Measurements from ENCODE around the gene FLT1.

The FLT1 gene

GRCh38 chr13:28476919-28477708 is 17.8 kb downstream of the FLT1 start:
- peaks cover 9% of the 10 kb centered on the region for H3K4me1 ChIP-seq (ENCODE audit: control insufficient read depth, insufficient read depth, low read length)
- H3K9me3 ChIP-seq (ENCODE audit: control insufficient read depth, low read length), result no peaks in the 10 kb centered on the region
- no peak overlapping the region for H3K9ac ChIP-seq (ENCODE audit: low read length)
- H3K27me3 ChIP-seq (ENCODE audit: control insufficient read depth, insufficient read depth, low read length), result no peaks in the 10 kb centered on the region
- no peak overlapping the region for H3K4me3 ChIP-seq (ENCODE audit: low read length)
- H3K36me3 ChIP-seq (ENCODE audit: control insufficient read depth, insufficient read depth, low read length), result no peaks in the 10 kb centered on the region

- H3K9me3 ChIP-seq (ENCODE audit: control insufficient read depth, low read length), result no peaks in the 10 kb centered on the region
- peaks cover 9% of the 10 kb centered on the region for H3K4me1 ChIP-seq (ENCODE audit: control insufficient read depth, insufficient read depth, low read length)
- H3K27me3 ChIP-seq (ENCODE audit: control insufficient read depth, insufficient read depth, low read length), result no peaks in the 10 kb centered on the region
- H3K9ac ChIP-seq (ENCODE audit: low read length), result no peak overlapping the region
- H3K36me3 ChIP-seq (ENCODE audit: control insufficient read depth, insufficient read depth, low read length), result no peaks in the 10 kb centered on the region
- no peak overlapping the region for H3K4me3 ChIP-seq (ENCODE audit: low read length)
Observed at GRCh38 chr13:28475916-28476725, 18.8 kb downstream of the FLT1 start.

GRCh38 chr13:28474491-28475134 is 20.3 kb downstream of the FLT1 start:
- no peak overlapping the region for H3K9ac ChIP-seq (ENCODE audit: low read length)
- no peaks in the 10 kb centered on the region for H3K9me3 ChIP-seq (ENCODE audit: control insufficient read depth, low read length)

GRCh38 chr13:28473044-28473443 is 21.9 kb downstream of the FLT1 start:
- Histone ChIP-seq H3K9me3 (ENCODE audit: control insufficient read depth, low read length) (no peaks in the 10 kb centered on the region), H3K27me3 (ENCODE audit: control insufficient read depth, insufficient read depth, low read length) (peaks cover 3% of the 10 kb centered on the region), H3K4me1 (ENCODE audit: control insufficient read depth, insufficient read depth, low read length) (peaks cover 9% of the 10 kb centered on the region)

More at GRCh38 chr13:28474491-28475134, 20.3 kb downstream of the FLT1 start:
- peaks cover 9% of the 10 kb centered on the region for H3K4me1 ChIP-seq (ENCODE audit: control insufficient read depth, insufficient read depth, low read length)
- H3K4me3 ChIP-seq (ENCODE audit: low read length), result no peak overlapping the region
- no peaks in the 10 kb centered on the region for H3K27me3 ChIP-seq (ENCODE audit: control insufficient read depth, insufficient read depth, low read length)
- no peaks in the 10 kb centered on the region for H3K36me3 ChIP-seq (ENCODE audit: control insufficient read depth, insufficient read depth, low read length)

GRCh38 chr13:28471421-28471820 is 23.5 kb downstream of the FLT1 start:
- no peaks in the 10 kb centered on the region for H3K36me3 ChIP-seq (ENCODE audit: control insufficient read depth, insufficient read depth, low read length)
- peaks cover 9% of the 10 kb centered on the region for H3K4me1 ChIP-seq (ENCODE audit: control insufficient read depth, insufficient read depth, low read length)
- no peaks in the 10 kb centered on the region for H3K9me3 ChIP-seq (ENCODE audit: control insufficient read depth, low read length)
- no peak overlapping the region for H3K4me3 ChIP-seq (ENCODE audit: low read length)
- peaks cover 3% of the 10 kb centered on the region for H3K27me3 ChIP-seq (ENCODE audit: control insufficient read depth, insufficient read depth, low read length)
- no peak overlapping the region for H3K9ac ChIP-seq (ENCODE audit: low read length)

More at GRCh38 chr13:28473044-28473443, 21.9 kb downstream of the FLT1 start:
- Histone ChIP-seq H3K9ac (ENCODE audit: low read length) (no peak overlapping the region), H3K4me3 (ENCODE audit: low read length) (no peak overlapping the region), H3K36me3 (ENCODE audit: control insufficient read depth, insufficient read depth, low read length) (no peaks in the 10 kb centered on the region)

DNA sequence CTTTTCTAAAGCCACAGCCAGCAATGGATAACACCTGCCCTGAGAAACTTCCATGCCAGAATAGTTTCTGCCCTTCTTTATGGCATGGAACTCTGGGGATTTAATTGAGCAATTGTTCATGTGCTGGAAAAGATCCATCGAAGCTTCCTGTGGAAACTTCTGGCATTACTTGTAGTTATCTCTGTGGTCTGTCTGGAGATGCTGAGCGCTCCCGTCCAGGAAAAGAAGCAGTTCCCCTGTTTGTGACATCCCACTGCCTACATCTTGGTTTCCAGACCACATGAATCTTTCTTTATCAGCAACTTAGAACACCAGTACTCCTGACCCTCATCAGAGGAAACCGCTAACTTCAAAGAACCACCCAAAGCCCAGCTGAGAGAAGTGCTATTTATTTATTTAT is 24.6 kb downstream of the FLT1 start:
- no peaks in the 10 kb centered on the region for H3K4me1 ChIP-seq (ENCODE audit: control insufficient read depth, insufficient read depth, low read length)
- H3K9me3 ChIP-seq (ENCODE audit: control insufficient read depth, low read length), result no peaks in the 10 kb centered on the region
- no peak overlapping the region for H3K4me3 ChIP-seq (ENCODE audit: low read length)
- peaks cover 3% of the 10 kb centered on the region for H3K27me3 ChIP-seq (ENCODE audit: control insufficient read depth, insufficient read depth, low read length)
- H3K36me3 ChIP-seq (ENCODE audit: control insufficient read depth, insufficient read depth, low read length), result no peaks in the 10 kb centered on the region
- no peak overlapping the region for H3K9ac ChIP-seq (ENCODE audit: low read length)

- Histone ChIP-seq H3K27me3 (ENCODE audit: control insufficient read depth, insufficient read depth, low read length) (peaks cover 3% of the 10 kb centered on the region), H3K36me3 (ENCODE audit: control insufficient read depth, insufficient read depth, low read length) (no peaks in the 10 kb centered on the region), H3K4me1 (ENCODE audit: control insufficient read depth, insufficient read depth, low read length) (no peaks in the 10 kb centered on the region), H3K9me3 (ENCODE audit: control insufficient read depth, low read length) (no peaks in the 10 kb centered on the region), H3K9ac (ENCODE audit: low read length) (no peak overlapping the region), H3K4me3 (ENCODE audit: low read length) (no peak overlapping the region)
Observed at GRCh38 chr13:28469316-28469715, 25.6 kb downstream of the FLT1 start.

GRCh38 chr13:28468023-28468915 is 26.7 kb downstream of the FLT1 start:
- Histone ChIP-seq H3K27me3 (ENCODE audit: control insufficient read depth, insufficient read depth, low read length) (peaks cover 3% of the 10 kb centered on the region), H3K9me3 (ENCODE audit: control insufficient read depth, low read length) (no peaks in the 10 kb centered on the region), H3K4me3 (ENCODE audit: low read length) (no peak overlapping the region), H3K9ac (ENCODE audit: low read length) (no peak overlapping the region), H3K36me3 (ENCODE audit: control insufficient read depth, insufficient read depth, low read length) (no peaks in the 10 kb centered on the region), H3K4me1 (ENCODE audit: control insufficient read depth, insufficient read depth, low read length) (no peaks in the 10 kb centered on the region)

DNA sequence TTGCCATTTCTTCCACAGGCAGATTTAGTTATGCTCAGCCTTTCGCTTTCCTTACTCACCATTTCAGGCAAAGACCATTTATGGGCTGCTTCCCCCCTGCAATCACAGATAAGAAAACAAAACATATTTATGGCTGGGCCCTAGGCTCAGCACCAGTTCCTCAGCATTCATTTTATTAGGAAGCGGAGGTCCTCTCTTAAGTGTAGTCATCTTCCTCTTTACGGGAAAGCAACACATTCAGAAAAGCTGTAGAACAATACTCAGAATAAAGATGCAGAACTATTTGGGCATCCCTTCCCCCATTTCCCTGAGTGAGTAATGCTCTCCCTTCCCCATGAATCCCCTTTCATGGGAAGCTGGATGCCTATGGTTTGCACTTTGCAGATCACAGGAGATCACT is 27.9 kb downstream of the FLT1 start:
- H3K9ac ChIP-seq (ENCODE audit: low read length), result no peak overlapping the region
- H3K36me3 ChIP-seq (ENCODE audit: control insufficient read depth, insufficient read depth, low read length), result no peaks in the 10 kb centered on the region
- peaks cover 3% of the 10 kb centered on the region for H3K27me3 ChIP-seq (ENCODE audit: control insufficient read depth, insufficient read depth, low read length)
- no peak overlapping the region for H3K4me3 ChIP-seq (ENCODE audit: low read length)
- no peaks in the 10 kb centered on the region for H3K4me1 ChIP-seq (ENCODE audit: control insufficient read depth, insufficient read depth, low read length)
- no peaks in the 10 kb centered on the region for H3K9me3 ChIP-seq (ENCODE audit: control insufficient read depth, low read length)

DNA sequence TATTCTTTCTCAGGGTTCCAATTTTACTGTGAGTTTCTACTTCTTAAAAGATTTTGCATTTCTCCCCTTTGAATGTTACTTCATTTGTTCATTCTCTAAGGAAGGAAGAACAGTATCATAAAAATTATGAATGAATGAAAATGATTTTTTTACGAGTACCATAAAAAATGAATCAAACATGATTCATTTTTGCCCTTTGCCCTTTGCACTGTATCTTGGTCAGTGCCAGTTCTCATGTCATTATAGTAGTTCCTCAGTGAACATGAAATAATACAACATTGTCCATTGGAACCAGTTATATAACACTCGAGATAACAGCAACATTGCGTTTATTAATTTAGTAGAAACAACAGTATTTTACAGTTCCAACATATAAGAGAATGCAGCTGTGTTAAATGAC is 28.8 kb downstream of the FLT1 start:
- H3K36me3 ChIP-seq (ENCODE audit: control insufficient read depth, insufficient read depth, low read length), result no peaks in the 10 kb centered on the region
- no peak overlapping the region for H3K4me3 ChIP-seq (ENCODE audit: low read length)
- no peak overlapping the region for H3K9ac ChIP-seq (ENCODE audit: low read length)
- no peaks in the 10 kb centered on the region for H3K9me3 ChIP-seq (ENCODE audit: control insufficient read depth, low read length)
- H3K27me3 ChIP-seq (ENCODE audit: control insufficient read depth, insufficient read depth, low read length), result peaks cover 3% of the 10 kb centered on the region
- no peaks in the 10 kb centered on the region for H3K4me1 ChIP-seq (ENCODE audit: control insufficient read depth, insufficient read depth, low read length)

GRCh38 chr13:28464861-28465460 is 30.0 kb downstream of the FLT1 start:
- H3K9ac ChIP-seq (ENCODE audit: low read length), result no peak overlapping the region
- no peak overlapping the region for H3K4me3 ChIP-seq (ENCODE audit: low read length)
- no peaks in the 10 kb centered on the region for H3K4me1 ChIP-seq (ENCODE audit: control insufficient read depth, insufficient read depth, low read length)
- peaks cover 3% of the 10 kb centered on the region for H3K27me3 ChIP-seq (ENCODE audit: control insufficient read depth, insufficient read depth, low read length)
- no peaks in the 10 kb centered on the region for H3K9me3 ChIP-seq (ENCODE audit: control insufficient read depth, low read length)
- no peaks in the 10 kb centered on the region for H3K36me3 ChIP-seq (ENCODE audit: control insufficient read depth, insufficient read depth, low read length)

All from mucosa of stomach (tissue), 1 donor.